22Rv1 (cell line): ENCODE measurements around the gene KCNQ1.

Experiments
- CTCF ChIP-seq: fragments of 450-650 bp; IDR thresholded peaks from 2 replicates; pipeline ENCODE4 v1.5.1; 2017; ENCODE audit warnings: mild to moderate bottlenecking
- ZFX ChIP-seq: fragments of 450-650 bp; IDR thresholded peaks from 2 replicates; pipeline ENCODE4 v1.6.1; 2017; ENCODE audit warnings: antibody characterized with exemption, borderline replicate concordance

- no peak for TF ChIP-seq CTCF
- TF ChIP-seq ZFX = no peak
Observed at GRCh38 chr11:2421996-2422395, 22.8 kb upstream of the KCNQ1 start.
